A549 (cell line): ENCODE data around the gene GPR63. TPM values are rescaled to one million over a fixed set of nuclear protein-coding genes. Genes with fewer than 3 reads are reported as not detected.

Experiments used
- ATAC-seq, 2 experiments: fragments of 200-7000 bp in 1 of 2; fragments of >200 bp in 1 of 2; cut with Nextera tagmentation in 1 of 2; cut with Tn5 transposase in 1 of 2; 3 replicates each; pipeline versions ENCODE4 v1.8.0 to v1.9.1; 2018 to 2020; ENCODE audit warnings: mild to moderate bottlenecking in 1 of 2, moderate library complexity in 1 of 2
- CTCF ChIA-PET: fragments of 300-600 bp; sonication (Branson Sonifier 250); formaldehyde crosslinking; extraction: SDS; loops from one replicate; lab custom pipeline; 2021; ENCODE audit warnings: antibody characterized with exemption, inconsistent platforms; lab: Yijun Ruan, JAX
- POLR2A ChIA-PET: fragments of 350-600 bp; formaldehyde crosslinking; extraction: SDS; loops from one replicate; lab custom pipeline; 2021; ENCODE audit warnings: antibody characterized with exemption, inconsistent platforms; lab: Yijun Ruan, JAX
- DNase-seq, 2 experiments: peaks; one replicate each; pipeline versions ENCODE4 v3.0.0 to v3.0.0-alpha.2; 2011 to 2016; ENCODE audit warnings: low read depth in 1 of 2, low spot score in 1 of 2
- FAIRE-seq: peaks from 2 replicates; lab custom pipeline; 2011; peaks lifted over from hg19 to GRCh38; lab: Jason Lieb, UNC
- H3K27ac ChIP-seq, 2 experiments: fragments of >200 bp; sonication (Bioruptor Twin); formaldehyde crosslinking; 3 replicates each; pipeline ENCODE4 v1.5.1; 2016 to 2017
- H3K4me1 ChIP-seq: fragments of >200 bp; sonication (Bioruptor Twin); formaldehyde crosslinking; 3 replicates; pipeline ENCODE4 v1.6.1; 2016
- H3K4me2 ChIP-seq: fragments of >200 bp; sonication (Bioruptor Twin); formaldehyde crosslinking; 3 replicates; pipeline ENCODE4 v1.6.1; 2016
- H3K4me3 ChIP-seq: fragments of >200 bp; sonication (Bioruptor Twin); formaldehyde crosslinking; 3 replicates; pipeline ENCODE4 v1.5.1; 2016
- H3K9me3 ChIP-seq: fragments of >200 bp; sonication (Bioruptor Twin); formaldehyde crosslinking; 3 replicates; pipeline ENCODE4 v1.6.1; 2016
- BHLHE40 ChIP-seq: IDR thresholded peaks from 2 replicates; pipeline ENCODE4 v1.6.1; 2012; ENCODE audit warnings: low read depth, low read length, inconsistent platforms
- CEBPB ChIP-seq, 2 experiments: fragments of >200 bp in 1 of 2; sonication (Bioruptor Twin) in 1 of 2; formaldehyde crosslinking in 1 of 2; IDR thresholded peaks; 2 replicates each; pipeline ENCODE4 v1.6.1; 2012 to 2016
- CHD4 ChIP-seq: fragments of 200-600 bp; sonication (generic); IDR thresholded peaks from 2 replicates; pipeline ENCODE4 v1.6.1; 2016; ENCODE audit warnings: antibody characterized with exemption, mild to moderate bottlenecking, borderline replicate concordance
- EHF ChIP-seq: fragments of 250-450 bp; sonication (Bioruptor Pico); IDR thresholded peaks from 2 replicates; pipeline ENCODE4 v1.5.0; 2020; ENCODE audit warnings: mild to moderate bottlenecking
- EHMT2 ChIP-seq: fragments of 200-600 bp; sonication (generic); IDR thresholded peaks from 2 replicates; pipeline ENCODE4 v1.6.1; 2016; ENCODE audit warnings: antibody characterized with exemption, low read depth, mild to moderate bottlenecking, moderate library complexity
- FOSB ChIP-seq: fragments of 250-450 bp; sonication (Bioruptor Pico); IDR thresholded peaks from 2 replicates; pipeline ENCODE4 v1.5.0; 2020; ENCODE audit warnings: mild to moderate bottlenecking, moderate library complexity
- FOSL2 ChIP-seq, 2 experiments: fragments of 450-650 bp in 1 of 2; fragments of >200 bp in 1 of 2; sonication (Bioruptor Twin) in 1 of 2; formaldehyde crosslinking; IDR thresholded peaks; 2 replicates each; pipeline versions ENCODE4 v1.5.0 to v1.6.1; 2016 to 2020; ENCODE audit warnings: mild to moderate bottlenecking in 1 of 2, moderate library complexity in 1 of 2
- FOXS1 ChIP-seq: fragments of 250-450 bp; sonication (Bioruptor Pico); IDR thresholded peaks from 2 replicates; pipeline ENCODE4 v1.5.0; 2020; ENCODE audit warnings: mild to moderate bottlenecking, moderate library complexity
- HDAC2 ChIP-seq: fragments of 200-600 bp; sonication (generic); IDR thresholded peaks from 2 replicates; pipeline ENCODE4 v1.6.1; 2016
- HEYL ChIP-seq: fragments of 250-450 bp; sonication (Bioruptor Pico); IDR thresholded peaks from 2 replicates; pipeline ENCODE4 v1.8.0; 2021; ENCODE audit warnings: mild to moderate bottlenecking, moderate library complexity
- HOXA7 ChIP-seq: fragments of 250-450 bp; sonication (Bioruptor Pico); IDR thresholded peaks from 2 replicates; pipeline ENCODE4 v1.5.0; 2020; ENCODE audit warnings: mild to moderate bottlenecking, moderate library complexity
- HOXB13 ChIP-seq: fragments of 250-450 bp; sonication (Bioruptor Pico); IDR thresholded peaks from 2 replicates; pipeline ENCODE4 v1.5.0; 2020; ENCODE audit warnings: low read depth, mild to moderate bottlenecking, moderate library complexity
- JUNB ChIP-seq: fragments of >200 bp; sonication (Bioruptor Twin); formaldehyde crosslinking; IDR thresholded peaks from 2 replicates; pipeline ENCODE4 v1.6.1; 2016
- KDM1A ChIP-seq: fragments of 200-600 bp; sonication (generic); IDR thresholded peaks from 2 replicates; pipeline ENCODE4 v1.6.1; 2016; ENCODE audit warnings: low read depth, mild to moderate bottlenecking
- KDM5A ChIP-seq: fragments of 200-600 bp; sonication (generic); IDR thresholded peaks from 2 replicates; pipeline ENCODE4 v1.6.1; 2016; ENCODE audit warnings: antibody characterized with exemption, mild to moderate bottlenecking
- NPAS2 ChIP-seq: fragments of 250-450 bp; sonication (Bioruptor Pico); IDR thresholded peaks from 2 replicates; pipeline ENCODE4 v1.8.0; 2022; ENCODE audit warnings: mild to moderate bottlenecking, moderate library complexity, borderline replicate concordance
- NR3C1 ChIP-seq: fragments of >200 bp; sonication (Bioruptor Twin); formaldehyde crosslinking; IDR thresholded peaks from 3 replicates; pipeline ENCODE4 v1.6.1; 2017
- RAD21 ChIP-seq, 2 experiments: fragments of >200 bp in 1 of 2; sonication (Bioruptor Twin) in 1 of 2; formaldehyde crosslinking in 1 of 2; IDR thresholded peaks in 1 of 2; conservative IDR thresholded peaks in 1 of 2; 2 replicates in 1 of 2; 3 replicates in 1 of 2; pipeline ENCODE4 v1.6.1; 2012 to 2018; ENCODE audit warnings: inconsistent platforms in 1 of 2
- RARB ChIP-seq: fragments of 250-450 bp; sonication (Bioruptor Pico); IDR thresholded peaks from 2 replicates; pipeline ENCODE4 v1.8.0; 2021; ENCODE audit warnings: mild to moderate bottlenecking, moderate library complexity
- RFX5 ChIP-seq: fragments of 450-650 bp; IDR thresholded peaks from 2 replicates; pipeline ENCODE4 v1.7.1; 2014; ENCODE audit warnings: antibody characterized with exemption, mild to moderate bottlenecking, moderate library complexity
- SMC3 ChIP-seq: fragments of >200 bp; sonication (Bioruptor Twin); formaldehyde crosslinking; IDR thresholded peaks from 3 replicates; pipeline ENCODE4 v1.6.1; 2018; ENCODE audit warnings: inconsistent platforms
- ZC3H11A ChIP-seq: fragments of 450-650 bp; IDR thresholded peaks from 2 replicates; pipeline ENCODE4 v1.6.1; 2014; ENCODE audit warnings: antibody characterized with exemption, mild to moderate bottlenecking
- ZFP36 ChIP-seq: fragments of 450-650 bp; IDR thresholded peaks from 2 replicates; pipeline ENCODE4 v1.6.1; 2014; ENCODE audit warnings: borderline replicate concordance; ENCODE audit not compliant: partially characterized antibody
- ZSCAN20 ChIP-seq: fragments of 250-450 bp; sonication (Bioruptor Pico); IDR thresholded peaks from 2 replicates; pipeline ENCODE4 v1.8.0; 2022; ENCODE audit warnings: mild to moderate bottlenecking, moderate library complexity
- WGBS: methylation state at CpG from one replicate; pipeline ENCODE4 v1.1.6; 2017; ENCODE audit errors: missing lambda C conversion rate; 5-methylcytosine and 5-hydroxymethylcytosine counted together
- polyA plus RNA-seq, 4 experiments: library from polyadenylated mRNA; depleted of rRNA in 3 of 4; stranded (reverse); fragments of >200 nt; fragmentation: RNase III in 1 of 4; extraction: RNeasy Plus Mini Kit Qiagen cat#74134 plus additional on column Dnase treatment in 1 of 4; gene quantifications; 2 replicates in 3 of 4; 3 replicates in 1 of 4; pipeline ENCODE4 v1.2.3, GENCODE V29; 2011 to 2017
- TF ChIP-seq, protein P1 (sequence below): fragments of 450-650 bp; IDR thresholded peaks from 2 replicates; pipeline ENCODE4 v1.6.1; 2014; ENCODE audit warnings: antibody characterized with exemption
- TF ChIP-seq, protein P2 (sequence below): fragments of >200 bp; sonication (Bioruptor Twin); formaldehyde crosslinking; IDR thresholded peaks from 3 replicates; pipeline ENCODE4 v1.6.1; 2016
- TF ChIP-seq, protein P3 (sequence below): fragments of 250-450 bp; sonication (Bioruptor Pico); IDR thresholded peaks from 2 replicates; pipeline ENCODE4 v1.5.0; 2021; ENCODE audit warnings: mild to moderate bottlenecking, moderate library complexity, borderline replicate concordance
- TF ChIP-seq, protein P4 (sequence below): IDR thresholded peaks from 2 replicates; pipeline ENCODE4 v1.6.1; 2012
- TF ChIP-seq, protein P5 (sequence below): fragments of 150-350 bp; IDR thresholded peaks from 2 replicates; pipeline ENCODE4 v1.6.1; 2014; ENCODE audit warnings: low read depth, mild to moderate bottlenecking, low read length

The GPR63 gene
- polyA plus RNA-seq, 2 of the 4 experiments (the other 2 are of a cell fraction), result 0.48 to 0.67 TPM

DNA sequence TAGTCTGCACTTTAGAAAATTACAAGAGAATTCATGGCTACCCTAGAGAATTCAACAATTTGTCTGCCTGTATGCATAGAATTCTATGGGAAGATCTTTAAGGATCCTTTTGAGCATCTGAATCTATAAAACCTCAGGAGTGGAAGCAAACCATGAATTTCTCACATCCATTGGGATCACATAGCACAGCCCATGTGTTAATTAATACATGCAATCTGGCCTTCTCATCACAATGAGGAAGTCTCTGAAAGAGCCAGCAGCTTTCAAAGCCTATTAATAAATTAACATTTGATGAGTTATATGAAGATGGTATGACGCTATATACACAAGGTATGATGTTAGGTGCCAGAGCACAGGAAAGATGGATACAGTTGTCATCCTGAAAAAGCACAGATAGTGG lies 35.7 kb upstream of the GPR63 start:
- no peak for DNase-seq

DNA sequence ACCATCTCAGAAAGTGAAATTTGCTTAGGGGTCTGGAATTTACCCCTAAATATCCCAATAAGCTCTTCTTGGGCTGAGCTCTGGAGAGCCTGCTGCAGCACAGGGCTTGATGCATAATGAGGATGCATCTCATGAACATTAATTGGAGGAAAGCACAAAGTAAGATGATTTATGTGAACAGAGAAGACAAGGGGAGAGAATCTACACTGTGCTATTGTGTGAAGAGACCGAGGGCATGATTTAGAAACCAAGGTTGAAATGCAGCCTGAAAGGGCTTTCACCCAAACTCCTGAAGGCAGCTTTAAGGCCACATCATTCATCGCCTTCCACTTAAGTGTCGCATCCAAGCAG lies 27.8 kb upstream of the GPR63 start:
- ChIA-PET POLR2A (no interaction called here), CTCF (interaction anchor here (0.6 to 1.8 kb wide), 2 partner anchors 14 to 34 kb away, joined by 4 to 5 read pairs; no protein-coding TSS in a partner anchor)
- FAIRE-seq (no peak), DNase-seq (no peak), ATAC-seq (no peak)
- no peak overlapping the region for H3K4me3 ChIP-seq
- H3K4me1 ChIP-seq, result no peaks in the 10 kb centered on the region
- WGBS, result 47% methylated on average over 3 of the region's 3 CpGs
- no peak overlapping the region for H3K4me2 ChIP-seq
- H3K27ac ChIP-seq, result no peak overlapping the region
- no peak for TF ChIP-seq JUNB
- TF ChIP-seq ZFP36, result no peak
- no peak for TF ChIP-seq HOXB13 (CRISPR knock-in tag)
- no peak for TF ChIP-seq KDM1A
- no peak for TF ChIP-seq FOSB (CRISPR knock-in tag)
- TF ChIP-seq, protein P1, sequence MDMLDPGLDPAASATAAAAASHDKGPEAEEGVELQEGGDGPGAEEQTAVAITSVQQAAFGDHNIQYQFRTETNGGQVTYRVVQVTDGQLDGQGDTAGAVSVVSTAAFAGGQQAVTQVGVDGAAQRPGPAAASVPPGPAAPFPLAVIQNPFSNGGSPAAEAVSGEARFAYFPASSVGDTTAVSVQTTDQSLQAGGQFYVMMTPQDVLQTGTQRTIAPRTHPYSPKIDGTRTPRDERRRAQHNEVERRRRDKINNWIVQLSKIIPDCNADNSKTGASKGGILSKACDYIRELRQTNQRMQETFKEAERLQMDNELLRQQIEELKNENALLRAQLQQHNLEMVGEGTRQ, result no peak
- no peak for TF ChIP-seq CHD4
- TF ChIP-seq EHF (CRISPR knock-in tag), result no peak
- TF ChIP-seq HEYL (CRISPR knock-in tag), result no peak
- TF ChIP-seq RARB (CRISPR knock-in tag), result no peak
- TF ChIP-seq CEBPB (IDR thresholded peaks at IDR 0.05), result no peak
- no peak for TF ChIP-seq EHMT2
- TF ChIP-seq, protein P2, sequence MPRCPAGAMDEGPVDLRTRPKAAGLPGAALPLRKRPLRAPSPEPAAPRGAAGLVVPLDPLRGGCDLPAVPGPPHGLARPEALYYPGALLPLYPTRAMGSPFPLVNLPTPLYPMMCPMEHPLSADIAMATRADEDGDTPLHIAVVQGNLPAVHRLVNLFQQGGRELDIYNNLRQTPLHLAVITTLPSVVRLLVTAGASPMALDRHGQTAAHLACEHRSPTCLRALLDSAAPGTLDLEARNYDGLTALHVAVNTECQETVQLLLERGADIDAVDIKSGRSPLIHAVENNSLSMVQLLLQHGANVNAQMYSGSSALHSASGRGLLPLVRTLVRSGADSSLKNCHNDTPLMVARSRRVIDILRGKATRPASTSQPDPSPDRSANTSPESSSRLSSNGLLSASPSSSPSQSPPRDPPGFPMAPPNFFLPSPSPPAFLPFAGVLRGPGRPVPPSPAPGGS, result no peak
- no peak for TF ChIP-seq NPAS2 (CRISPR knock-in tag)
- TF ChIP-seq FOSL2 (IDR thresholded peaks at IDR 0.05), result no peak
- TF ChIP-seq FOSL2 (CRISPR knock-in tag; IDR thresholded peaks at IDR 0.05), result no peak
- TF ChIP-seq, protein P3, sequence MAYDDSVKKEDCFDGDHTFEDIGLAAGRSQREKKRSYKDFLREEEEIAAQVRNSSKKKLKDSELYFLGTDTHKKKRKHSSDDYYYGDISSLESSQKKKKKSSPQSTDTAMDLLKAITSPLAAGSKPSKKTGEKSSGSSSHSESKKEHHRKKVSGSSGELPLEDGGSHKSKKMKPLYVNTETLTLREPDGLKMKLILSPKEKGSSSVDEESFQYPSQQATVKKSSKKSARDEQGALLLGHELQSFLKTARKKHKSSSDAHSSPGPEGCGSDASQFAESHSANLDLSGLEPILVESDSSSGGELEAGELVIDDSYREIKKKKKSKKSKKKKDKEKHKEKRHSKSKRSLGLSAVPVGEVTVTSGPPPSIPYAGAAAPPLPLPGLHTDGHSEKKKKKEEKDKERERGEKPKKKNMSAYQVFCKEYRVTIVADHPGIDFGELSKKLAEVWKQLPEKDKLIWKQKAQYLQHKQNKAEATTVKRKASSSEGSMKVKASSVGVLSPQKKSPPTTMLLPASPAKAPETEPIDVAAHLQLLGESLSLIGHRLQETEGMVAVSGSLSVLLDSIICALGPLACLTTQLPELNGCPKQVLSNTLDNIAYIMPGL, result no peak
- TF ChIP-seq SMC3, result no peak
- H3K9me3 ChIP-seq, result no peaks in the 10 kb centered on the region; the same call in 2 of the 3 replicates

More for the DNA sequence above, 35.7 kb upstream of the GPR63 start:
- 5% methylated on average over 1 of the region's 1 CpG for WGBS
- no peak overlapping the region for H3K4me3 ChIP-seq
- no peak overlapping the region for H3K27ac ChIP-seq
- TF ChIP-seq HDAC2, result no peak
- TF ChIP-seq HOXA7 (CRISPR knock-in tag), result no peak
- TF ChIP-seq JUNB, result no peak
- TF ChIP-seq, protein P4, sequence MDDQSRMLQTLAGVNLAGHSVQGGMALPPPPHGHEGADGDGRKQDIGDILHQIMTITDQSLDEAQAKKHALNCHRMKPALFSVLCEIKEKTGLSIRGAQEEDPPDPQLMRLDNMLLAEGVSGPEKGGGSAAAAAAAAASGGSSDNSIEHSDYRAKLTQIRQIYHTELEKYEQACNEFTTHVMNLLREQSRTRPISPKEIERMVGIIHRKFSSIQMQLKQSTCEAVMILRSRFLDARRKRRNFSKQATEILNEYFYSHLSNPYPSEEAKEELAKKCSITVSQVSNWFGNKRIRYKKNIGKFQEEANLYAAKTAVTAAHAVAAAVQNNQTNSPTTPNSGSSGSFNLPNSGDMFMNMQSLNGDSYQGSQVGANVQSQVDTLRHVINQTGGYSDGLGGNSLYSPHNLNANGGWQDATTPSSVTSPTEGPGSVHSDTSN, result no peak
- no peak for TF ChIP-seq RAD21 (conservative IDR thresholded peaks at IDR 0.05 in 1 of 2, IDR thresholded peaks at IDR 0.05 in 1 of 2)
- no peak for TF ChIP-seq BHLHE40
- TF ChIP-seq, protein P2, result no peak
- TF ChIP-seq RFX5, result no peak
- TF ChIP-seq KDM5A, result no peak
- no peak for TF ChIP-seq FOXS1 (CRISPR knock-in tag)
- TF ChIP-seq ZC3H11A, result no peak
- TF ChIP-seq NR3C1, result no peak
- TF ChIP-seq, protein P5, sequence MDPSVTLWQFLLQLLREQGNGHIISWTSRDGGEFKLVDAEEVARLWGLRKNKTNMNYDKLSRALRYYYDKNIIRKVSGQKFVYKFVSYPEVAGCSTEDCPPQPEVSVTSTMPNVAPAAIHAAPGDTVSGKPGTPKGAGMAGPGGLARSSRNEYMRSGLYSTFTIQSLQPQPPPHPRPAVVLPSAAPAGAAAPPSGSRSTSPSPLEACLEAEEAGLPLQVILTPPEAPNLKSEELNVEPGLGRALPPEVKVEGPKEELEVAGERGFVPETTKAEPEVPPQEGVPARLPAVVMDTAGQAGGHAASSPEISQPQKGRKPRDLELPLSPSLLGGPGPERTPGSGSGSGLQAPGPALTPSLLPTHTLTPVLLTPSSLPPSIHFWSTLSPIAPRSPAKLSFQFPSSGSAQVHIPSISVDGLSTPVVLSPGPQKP, result no peak
- no peak for TF ChIP-seq ZSCAN20 (CRISPR knock-in tag)
- CTCF ChIA-PET, result no interaction called here
- H3K4me2 ChIP-seq, result no peak overlapping the region
- FAIRE-seq, result no peak
- POLR2A ChIA-PET, result no interaction called here
- no peaks in the 10 kb centered on the region for H3K4me1 ChIP-seq
- no peak for ATAC-seq
- H3K9me3 ChIP-seq, result no peaks in the 10 kb centered on the region
